ENCODE results near the gene NEDD4. TPM values are rescaled to one million over a fixed set of nuclear protein-coding genes. Genes with fewer than 3 reads are reported as not detected.
"Not testable (repeated sequence)": the region's sequence is repeated elsewhere in the genome, so short reads cannot be mapped to it uniquely, and the experiment has no call there.

Gene NEDD4
- polyA plus RNA-seq, 1 of the 3 experiments (the other 2 are of a cell fraction), result 12.9 TPM

- H3K27me3 ChIP-seq (ENCODE audit: insufficient read depth); H2AFZ ChIP-seq (ENCODE audit: low read depth); H3K4me1 ChIP-seq (ENCODE audit: control insufficient read depth in 1 of 2, insufficient read depth in 2 of 2, low read depth in 1 of 2, low read length in 1 of 2); H3K27ac ChIP-seq (ENCODE audit: low read depth in 2 of 2, low read length in 1 of 2); H3K79me2 ChIP-seq (ENCODE audit: insufficient read depth); POLR2A ChIA-PET; H3K4me2 ChIP-seq; H4K20me1 ChIP-seq (ENCODE audit: insufficient read depth); H3K9ac ChIP-seq; DNase-seq; H3K9me3 ChIP-seq; H3K4me3 ChIP-seq (ENCODE audit: low read depth in 2 of 2, low read length in 1 of 2); H3K9me2 ChIP-seq: not testable (repeated sequence)
- 94% methylated on average over 4 of the region's 4 CpGs for whole genome bisulfite sequencing (ENCODE audit: low lambda C conversion rate)
- H3K36me3 ChIP-seq (replicated peaks in 1 of 2; ENCODE audit: control insufficient read depth in 1 of 2, insufficient read depth in 2 of 2, low read length in 1 of 2), result peaks cover 0 to 37% of the 10 kb centered on the region in 2 experiments
- CTCF ChIA-PET, result interaction anchor here (0.6 to 1.6 kb wide), 4 partner anchors 22 to 220 kb away, joined by 3 to 4 read pairs (median 4); no protein-coding TSS in a partner anchor
- H3F3A ChIP-seq (replicated peaks; ENCODE audit: insufficient read depth), result peaks cover 11% of the 10 kb centered on the region
Measured at GRCh38 chr15:55868291-55868690, 125.1 kb downstream of the NEDD4 start.

DNA sequence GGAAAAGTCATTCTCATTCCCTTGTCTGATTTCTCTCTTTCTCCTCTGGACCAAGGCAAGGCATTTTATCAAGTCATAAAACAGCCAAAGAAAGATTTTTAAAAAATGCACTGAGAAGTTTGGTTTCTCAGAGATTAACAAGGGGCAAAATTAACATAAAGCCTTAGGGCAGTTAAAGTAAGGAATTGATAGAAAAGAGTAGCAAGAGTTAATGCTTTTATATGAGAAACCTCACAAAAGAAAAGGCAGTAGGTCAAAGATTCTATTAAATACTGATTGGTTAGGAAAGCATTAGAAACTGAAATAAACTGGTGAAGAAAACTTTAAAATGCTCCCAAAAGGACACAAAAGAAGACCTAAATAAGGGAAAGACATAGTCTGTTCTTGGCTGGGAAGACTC, 129.5 kb downstream of the NEDD4 start:
- Histone ChIP-seq H3F3A (replicated peaks; ENCODE audit: insufficient read depth) (peaks cover 20% of the 10 kb centered on the region), H3K36me3 (replicated peaks in 1 of 2; ENCODE audit: control insufficient read depth in 1 of 2, insufficient read depth in 2 of 2, low read length in 1 of 2) (peaks cover 15 to 60% of the 10 kb centered on the region in 2 experiments), H3K79me2 (ENCODE audit: insufficient read depth) (peaks cover 2% of the 10 kb centered on the region; the same call in 1 of the 2 replicates), H3K9me2 (no peaks in the 10 kb centered on the region), H3K27ac (ENCODE audit: low read depth in 2 of 2, low read length in 1 of 2) (no peak overlapping the region), H3K4me3 (ENCODE audit: low read depth in 2 of 2, low read length in 1 of 2) (no peak overlapping the region), H3K9me3 (no peaks in the 10 kb centered on the region), H3K9ac (no peak overlapping the region), H4K20me1 (ENCODE audit: insufficient read depth) (no peaks in the 10 kb centered on the region), H3K4me2 (no peak overlapping the region), H3K4me1 (ENCODE audit: control insufficient read depth in 1 of 2, insufficient read depth in 2 of 2, low read depth in 1 of 2, low read length in 1 of 2) (no peaks in the 10 kb centered on the region), H2AFZ (ENCODE audit: low read depth) (no peak overlapping the region), H3K27me3 (ENCODE audit: insufficient read depth) (no peaks in the 10 kb centered on the region)
- TF ChIP-seq RCOR1 (IDR thresholded peaks at IDR 0.05; ENCODE audit: low read length) (no peak), NRF1 (IDR thresholded peaks at IDR 0.05; ENCODE audit: low read depth, low read length) (no peak), FOXM1 (IDR thresholded peaks at IDR 0.05; ENCODE audit: low read depth) (no peak), USF1 (IDR thresholded peaks at IDR 0.05; ENCODE audit: borderline replicate concordance, low read depth) (no peak), GABPA (IDR thresholded peaks at IDR 0.05; ENCODE audit: low read depth) (no peak), JUND (IDR thresholded peaks at IDR 0.05) (no peak)
- POLR2A ChIA-PET, result no interaction called here
- no peak for DNase-seq
- CTCF ChIA-PET, result no interaction called here

DNA sequence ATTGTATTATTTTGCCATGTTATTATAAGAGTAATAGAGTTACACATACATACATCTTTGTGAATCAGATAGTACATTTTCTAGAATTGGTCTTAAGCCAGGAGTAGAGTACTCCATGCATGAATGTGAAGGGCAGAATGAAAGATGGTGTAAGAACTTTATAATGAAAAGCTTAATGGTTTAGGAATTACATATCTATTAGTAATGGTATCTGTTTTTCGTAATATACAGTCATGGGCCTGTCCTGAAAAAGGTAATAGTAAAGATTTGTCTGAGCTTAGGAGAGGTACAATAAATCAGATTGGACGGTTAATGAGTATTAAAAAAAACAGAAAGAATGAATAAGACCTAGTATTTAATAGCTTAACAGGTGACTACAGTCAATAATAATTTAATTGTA, 132.3 kb downstream of the NEDD4 start:
- Histone ChIP-seq H3K27ac (ENCODE audit: low read depth in 2 of 2, low read length in 1 of 2) (no peak overlapping the region), H3K9ac (no peak overlapping the region), H4K20me1 (ENCODE audit: insufficient read depth) (no peaks in the 10 kb centered on the region), H3K4me1 (ENCODE audit: control insufficient read depth in 1 of 2, insufficient read depth in 2 of 2, low read depth in 1 of 2, low read length in 1 of 2) (no peaks in the 10 kb centered on the region), H3K27me3 (ENCODE audit: insufficient read depth) (no peaks in the 10 kb centered on the region), H3K4me2 (no peak overlapping the region), H2AFZ (ENCODE audit: low read depth) (no peak overlapping the region), H3K36me3 (replicated peaks in 1 of 2; ENCODE audit: control insufficient read depth in 1 of 2, insufficient read depth in 2 of 2, low read length in 1 of 2) (peaks cover 21 to 70% of the 10 kb centered on the region in 2 experiments), H3F3A (replicated peaks; ENCODE audit: insufficient read depth) (peaks cover 20% of the 10 kb centered on the region), H3K9me2 (no peaks in the 10 kb centered on the region), H3K4me3 (ENCODE audit: low read depth in 2 of 2, low read length in 1 of 2) (no peak overlapping the region), H3K79me2 (ENCODE audit: insufficient read depth) (peaks cover 2% of the 10 kb centered on the region; the same call in 1 of the 2 replicates), H3K9me3 (no peaks in the 10 kb centered on the region)
- DNase-seq, result no peak
- ChIA-PET POLR2A (no interaction called here), CTCF (interaction anchor here (0.7 to 1.3 kb wide), 2 partner anchors 15 to 18 kb away, joined by 4 read pairs; no protein-coding TSS in a partner anchor)
- 88% methylated on average over 2 of the region's 2 CpGs for WGBS (ENCODE audit: low lambda C conversion rate)
- TF ChIP-seq TCF12 (IDR thresholded peaks at IDR 0.05), result peak; percentile 52; the same call in 1 of the 2 replicates
- TF ChIP-seq POLR2AphosphoS5 (IDR thresholded peaks at IDR 0.05; ENCODE audit: low read depth, low read length), result no peak
- TF ChIP-seq MXI1 (IDR thresholded peaks at IDR 0.05; ENCODE audit: low read depth, low read length), result no peak
- TF ChIP-seq ELF1 (IDR thresholded peaks at IDR 0.05), result no peak
- TF ChIP-seq, protein P1, sequence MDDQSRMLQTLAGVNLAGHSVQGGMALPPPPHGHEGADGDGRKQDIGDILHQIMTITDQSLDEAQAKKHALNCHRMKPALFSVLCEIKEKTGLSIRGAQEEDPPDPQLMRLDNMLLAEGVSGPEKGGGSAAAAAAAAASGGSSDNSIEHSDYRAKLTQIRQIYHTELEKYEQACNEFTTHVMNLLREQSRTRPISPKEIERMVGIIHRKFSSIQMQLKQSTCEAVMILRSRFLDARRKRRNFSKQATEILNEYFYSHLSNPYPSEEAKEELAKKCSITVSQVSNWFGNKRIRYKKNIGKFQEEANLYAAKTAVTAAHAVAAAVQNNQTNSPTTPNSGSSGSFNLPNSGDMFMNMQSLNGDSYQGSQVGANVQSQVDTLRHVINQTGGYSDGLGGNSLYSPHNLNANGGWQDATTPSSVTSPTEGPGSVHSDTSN (IDR thresholded peaks at IDR 0.05), result peak; percentile 40; the same call in 1 of the 2 replicates
- TF ChIP-seq USF1 (IDR thresholded peaks at IDR 0.05; ENCODE audit: borderline replicate concordance, low read depth), result no peak
- no peak for TF ChIP-seq GATA2 (CRISPR knock-in tag; IDR thresholded peaks at IDR 0.05)
- no peak for TF ChIP-seq RXRA (IDR thresholded peaks at IDR 0.05; ENCODE audit: borderline replicate concordance, low read depth)
- no peak for TF ChIP-seq FOXJ3 (CRISPR knock-in tag; IDR thresholded peaks at IDR 0.05)
- TF ChIP-seq EP300 (IDR thresholded peaks at IDR 0.05; ENCODE audit: borderline replicate concordance in 1 of 2, low read depth in 1 of 2, low read length in 1 of 2), result no peak
